Coronary artery (tissue), 2 donors: Measurements from ENCODE around the gene MAU2.
A peak's percentile ranks its signal among the peaks of the same experiment; 100 is the strongest.
"Not testable (repeated sequence)": the region's sequence is repeated elsewhere in the genome, so short reads cannot be mapped to it uniquely, and the experiment has no call there.

ENCODE experiments used
- DNase-seq: peaks from one replicate; pipeline ENCODE4 v3.0.0-alpha.2; 2017; ENCODE audit warnings: low spot score
- H3K27ac ChIP-seq, 2 donors: fragments of 200-600 bp; sonication (generic); one replicate each; pipeline ENCODE4 v1.5.1; 2016 to 2019
- H3K4me3 ChIP-seq: fragments of 200-600 bp; sonication (generic); 2 replicates; pipeline ENCODE4 v1.5.1; 2016; ENCODE audit warnings: mild to moderate bottlenecking, moderate library complexity
- CTCF ChIP-seq: fragments of 200-600 bp; sonication (generic); IDR thresholded peaks from one replicate; pipeline ENCODE4 v1.5.1; 2019; ENCODE audit warnings: antibody characterized with exemption

Gene MAU2

GRCh38 chr19:19366434-19367396 lies 46.1 kb downstream of the MAU2 start:
- Histone ChIP-seq H3K27ac (no peak overlapping the region), H3K4me3 (no peak overlapping the region)
- peak; percentile 88 for TF ChIP-seq CTCF
- DNase-seq, result no peak

DNA sequence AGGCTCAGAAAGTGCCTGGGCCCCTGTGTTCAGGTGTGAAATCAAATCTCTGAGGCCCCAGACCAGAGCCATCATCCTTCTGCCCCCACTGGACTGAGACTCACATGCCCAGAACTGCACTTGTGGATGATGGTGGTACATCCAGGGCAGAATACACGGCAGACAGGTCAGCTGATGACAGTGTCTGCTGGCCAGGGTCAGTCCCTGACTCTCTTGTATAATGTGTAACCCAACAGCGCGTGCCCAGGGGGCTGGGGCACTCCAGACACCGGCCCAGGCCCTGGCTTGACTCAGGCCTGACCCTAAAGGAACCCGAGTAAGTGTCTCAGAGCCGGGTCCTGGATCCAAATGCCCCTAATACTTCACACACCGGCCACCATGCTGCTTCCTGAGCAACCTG lies 47.5 kb downstream of the MAU2 start:
- no peak for DNase-seq
- Histone ChIP-seq H3K4me3 (no peak overlapping the region), H3K27ac (no peak overlapping the region)
- no peak for TF ChIP-seq CTCF

- H3K27ac ChIP-seq, result no peak overlapping the region
- DNase-seq, result no peak
These were observed 50.4 kb downstream of the MAU2 start for GRCh38 chr19:19371059-19371458.

DNA sequence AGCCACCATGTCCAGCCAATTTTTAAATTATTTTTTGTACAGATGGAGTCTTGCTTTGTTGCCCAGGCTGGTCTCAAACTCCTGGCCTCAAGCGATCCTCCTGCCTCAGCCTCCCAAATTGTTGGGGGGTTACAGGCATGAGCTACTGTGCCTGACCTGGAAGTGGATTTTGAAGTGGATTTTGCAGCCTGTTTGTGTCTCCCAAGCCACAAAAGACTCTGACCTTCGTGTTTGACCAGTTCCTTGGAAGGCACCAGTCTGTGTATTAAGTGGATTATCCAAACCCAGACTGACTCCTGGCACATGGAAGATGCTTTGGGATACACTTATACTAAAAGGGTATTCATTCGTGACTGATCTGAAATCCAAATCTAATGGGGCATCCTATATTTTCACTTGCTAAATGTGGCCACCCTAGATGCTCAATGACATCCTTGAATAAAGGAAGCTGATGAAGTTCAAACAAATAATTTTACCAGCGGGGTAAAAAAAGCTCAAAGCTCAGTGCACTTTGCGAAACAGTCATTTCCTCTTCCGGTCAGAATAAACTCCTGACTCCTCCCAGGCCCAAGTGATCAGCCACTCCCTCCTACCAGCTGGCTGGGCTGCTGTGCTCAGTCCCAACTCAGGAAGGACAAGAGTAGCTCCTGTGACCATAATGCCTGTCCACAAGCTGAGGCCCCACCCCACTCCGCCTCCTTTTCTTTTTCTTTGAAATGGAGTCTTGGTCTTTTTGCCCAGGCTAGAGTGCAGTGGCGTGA lies 52.2 kb downstream of the MAU2 start:
- TF ChIP-seq CTCF, result no peak
- no peak for DNase-seq
- Histone ChIP-seq H3K27ac (peak overlapping the region in 1 of 2 donors; percentile 68), H3K4me3 (no peak overlapping the region)

More at GRCh38 chr19:19371059-19371458, 50.4 kb downstream of the MAU2 start:
- no peak overlapping the region for H3K4me3 ChIP-seq
- no peak for TF ChIP-seq CTCF

GRCh38 chr19:19379527-19379926 lies 58.9 kb downstream of the MAU2 start:
- no peak for DNase-seq
- no peak overlapping the region for H3K27ac ChIP-seq
- H3K4me3 ChIP-seq, result no peak overlapping the region
- no peak for TF ChIP-seq CTCF

GRCh38 chr19:19380316-19380715 lies 59.7 kb downstream of the MAU2 start:
- DNase-seq, H3K27ac ChIP-seq, H3K4me3 ChIP-seq: not testable (repeated sequence)
